BE2C (cell line): ENCODE measurements around the gene DEPDC5.
"Not testable (repeated sequence)": the region's sequence is repeated elsewhere in the genome, so short reads cannot be mapped to it uniquely, and the experiment has no call there.

ENCODE experiments used
- DNase-seq: peaks from one replicate; pipeline ENCODE4 v3.0.0-alpha.2; 2020
- H3K27me3 ChIP-seq: fragments of 250-450 bp; sonication (Bioruptor Pico); 2 replicates; pipeline ENCODE4 v1.5.1; 2020; ENCODE audit warnings: mild to moderate bottlenecking
- H3K36me3 ChIP-seq: fragments of 250-450 bp; sonication (Bioruptor Pico); 2 replicates; pipeline ENCODE4 v1.5.1; 2020; ENCODE audit warnings: mild to moderate bottlenecking
- H3K4me1 ChIP-seq: fragments of 250-450 bp; sonication (Bioruptor Pico); 2 replicates; pipeline ENCODE4 v1.5.1; 2020
- H3K4me3 ChIP-seq: 2 replicates; pipeline ENCODE4 v1.5.1; 2011; ENCODE audit warnings: low read depth, low read length
- H3K9me3 ChIP-seq: fragments of 250-450 bp; sonication (Bioruptor Pico); 2 replicates; pipeline ENCODE4 v1.5.1; 2020
- TF ChIP-seq, protein P1 (sequence below): IDR thresholded peaks from 2 replicates; pipeline ENCODE4 v1.5.1; 2012; ENCODE audit warnings: mild to moderate bottlenecking, low read depth, low read length

Gene DEPDC5

DNA sequence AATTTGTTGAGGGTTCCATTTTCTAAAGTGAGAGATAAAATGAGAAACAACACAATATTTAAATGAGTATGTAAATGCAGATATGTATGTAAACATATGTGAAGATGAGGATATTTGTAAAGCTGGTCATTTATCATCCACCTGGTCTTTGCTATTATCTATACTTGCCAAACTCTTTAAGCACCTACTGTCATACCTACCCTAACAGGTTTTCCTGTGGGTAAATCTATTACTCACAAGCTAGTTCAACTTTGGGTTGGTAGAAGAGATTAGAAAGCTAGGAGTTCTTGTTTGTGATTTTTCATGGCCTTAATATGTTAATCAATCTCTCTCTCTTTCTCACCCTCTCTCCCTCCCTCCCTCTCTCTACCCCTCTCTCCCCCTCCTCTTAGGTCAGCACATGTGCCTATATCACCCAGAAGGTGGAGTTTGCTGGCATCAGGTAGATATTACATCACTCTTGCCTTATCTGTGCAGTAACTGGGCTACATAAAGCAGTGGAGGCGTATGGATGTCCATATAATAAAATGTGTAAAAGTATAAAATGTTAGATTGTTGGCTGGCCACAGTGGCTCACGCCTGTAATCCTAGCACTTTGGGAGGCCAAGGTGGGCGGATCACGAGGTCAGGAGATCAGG, 14.7 kb downstream of the DEPDC5 start:
- TF ChIP-seq, protein P1, sequence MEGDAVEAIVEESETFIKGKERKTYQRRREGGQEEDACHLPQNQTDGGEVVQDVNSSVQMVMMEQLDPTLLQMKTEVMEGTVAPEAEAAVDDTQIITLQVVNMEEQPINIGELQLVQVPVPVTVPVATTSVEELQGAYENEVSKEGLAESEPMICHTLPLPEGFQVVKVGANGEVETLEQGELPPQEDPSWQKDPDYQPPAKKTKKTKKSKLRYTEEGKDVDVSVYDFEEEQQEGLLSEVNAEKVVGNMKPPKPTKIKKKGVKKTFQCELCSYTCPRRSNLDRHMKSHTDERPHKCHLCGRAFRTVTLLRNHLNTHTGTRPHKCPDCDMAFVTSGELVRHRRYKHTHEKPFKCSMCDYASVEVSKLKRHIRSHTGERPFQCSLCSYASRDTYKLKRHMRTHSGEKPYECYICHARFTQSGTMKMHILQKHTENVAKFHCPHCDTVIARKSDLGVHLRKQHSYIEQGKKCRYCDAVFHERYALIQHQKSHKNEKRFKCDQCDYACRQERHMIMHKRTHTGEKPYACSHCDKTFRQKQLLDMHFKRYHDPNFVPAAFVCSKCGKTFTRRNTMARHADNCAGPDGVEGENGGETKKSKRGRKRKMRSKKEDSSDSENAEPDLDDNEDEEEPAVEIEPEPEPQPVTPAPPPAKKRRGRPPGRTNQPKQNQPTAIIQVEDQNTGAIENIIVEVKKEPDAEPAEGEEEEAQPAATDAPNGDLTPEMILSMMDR: no peak
- H3K36me3 ChIP-seq: peaks cover 24% of the 10 kb centered on the region

DNA sequence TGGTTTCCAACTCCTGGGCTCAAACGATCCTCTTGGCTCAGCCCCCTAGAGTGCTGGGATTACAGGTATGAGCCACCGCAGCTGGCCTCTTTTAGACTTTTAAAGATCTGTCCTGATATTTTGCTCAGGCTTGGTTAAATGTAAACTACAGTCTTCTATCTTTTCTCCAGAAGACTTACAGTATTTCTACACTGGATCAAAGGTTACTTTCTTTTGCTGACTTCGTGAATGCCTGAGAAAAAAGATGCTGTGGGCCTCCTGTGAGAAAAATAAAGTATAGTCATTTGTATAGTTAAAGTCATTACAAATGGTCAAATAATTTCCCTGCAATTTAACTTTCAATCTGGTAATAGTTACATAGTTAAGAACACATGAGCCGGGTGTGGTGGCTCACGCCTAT, 19.6 kb downstream of the DEPDC5 start:
- no peak for DNase-seq
- Histone ChIP-seq H3K9me3 (no peaks in the 10 kb centered on the region), H3K36me3 (peaks cover 11% of the 10 kb centered on the region), H3K27me3 (no peaks in the 10 kb centered on the region), H3K4me1 (no peaks in the 10 kb centered on the region), H3K4me3 (no peak overlapping the region)
- TF ChIP-seq, protein P1: no peak

More for the DNA sequence above, 14.7 kb downstream of the DEPDC5 start:
- Histone ChIP-seq H3K9me3 (no peaks in the 10 kb centered on the region), H3K4me3 (no peak overlapping the region), H3K4me1 (no peaks in the 10 kb centered on the region), H3K27me3 (no peaks in the 10 kb centered on the region)
- no peak for DNase-seq

DNA sequence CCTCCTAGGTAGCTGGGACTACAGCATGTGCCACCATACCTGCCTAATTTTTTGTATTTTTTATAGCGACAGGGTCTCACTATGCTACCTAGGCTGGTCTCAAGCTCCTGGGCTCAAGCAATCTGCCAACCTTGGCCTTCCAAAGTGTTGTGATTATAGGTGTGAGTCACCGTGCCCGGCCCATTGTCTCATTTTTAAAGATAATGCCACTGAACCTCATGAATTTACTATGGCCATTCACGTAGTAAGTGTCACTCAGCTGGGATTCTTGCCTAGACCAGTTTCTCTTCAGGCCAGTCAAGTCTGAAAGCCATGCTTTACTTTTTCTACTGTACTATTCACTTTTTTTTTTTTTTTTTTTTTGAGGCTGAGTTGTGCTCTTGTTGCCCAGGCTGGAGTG, 22.4 kb downstream of the DEPDC5 start:
- TF ChIP-seq, protein P1: no peak
- Histone ChIP-seq H3K36me3 (peaks cover 19% of the 10 kb centered on the region), H3K4me3 (no peak overlapping the region), H3K9me3 (no peaks in the 10 kb centered on the region), H3K4me1 (no peaks in the 10 kb centered on the region), H3K27me3 (no peaks in the 10 kb centered on the region)
- DNase-seq: no peak

DNA sequence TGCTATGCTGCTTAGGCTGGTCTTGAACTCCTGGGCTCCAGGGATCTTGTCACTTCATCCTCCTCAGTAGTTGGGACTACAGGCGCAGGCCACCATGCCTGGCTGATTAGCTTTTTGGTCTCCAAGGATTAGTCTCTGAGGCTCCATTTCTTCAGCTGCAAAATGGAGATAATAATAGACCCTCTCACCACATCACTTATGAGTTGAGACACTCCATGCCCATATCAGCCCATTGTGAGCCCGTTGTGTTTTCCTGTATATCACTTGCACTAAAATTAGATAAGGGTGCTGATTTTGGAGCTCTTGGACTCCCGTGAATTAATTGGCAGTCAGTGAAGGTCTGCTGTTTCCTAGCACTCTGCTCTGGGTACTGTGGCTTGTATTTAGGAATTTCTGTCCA, 36.0 kb downstream of the DEPDC5 start:
- Histone ChIP-seq H3K9me3 (no peaks in the 10 kb centered on the region), H3K4me3 (no peak overlapping the region), H3K27me3 (no peaks in the 10 kb centered on the region), H3K36me3 (no peaks in the 10 kb centered on the region; the same call in 1 of the 2 replicates), H3K4me1 (no peaks in the 10 kb centered on the region)
- TF ChIP-seq, protein P1: no peak
- no peak for DNase-seq

DNA sequence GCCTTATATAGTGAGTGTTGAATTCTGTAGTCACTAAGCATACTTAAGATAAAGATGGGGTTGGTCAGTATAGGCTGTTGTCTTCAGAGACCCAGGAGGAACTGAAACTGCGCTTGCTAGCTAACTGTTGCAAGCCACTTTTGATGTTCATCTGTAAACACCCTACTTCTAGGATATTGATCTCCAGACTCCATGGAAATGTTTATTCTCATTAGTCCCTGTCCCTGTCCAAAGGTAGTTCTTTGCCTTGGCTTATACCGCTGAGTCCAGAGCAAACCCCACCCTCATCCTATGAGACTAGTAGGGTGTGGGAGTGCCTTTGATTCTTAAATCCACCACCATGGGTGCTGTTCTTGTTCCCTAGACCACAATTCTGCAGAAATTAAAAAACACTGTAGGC, 36.4 kb downstream of the DEPDC5 start:
- H3K4me3 ChIP-seq: no peak overlapping the region
- H3K4me1 ChIP-seq: no peaks in the 10 kb centered on the region
- TF ChIP-seq, protein P1: no peak
- DNase-seq: no peak
- H3K9me3 ChIP-seq: no peaks in the 10 kb centered on the region
- H3K27me3 ChIP-seq: no peaks in the 10 kb centered on the region
- H3K36me3 ChIP-seq: no peaks in the 10 kb centered on the region; the same call in 1 of the 2 replicates

DNA sequence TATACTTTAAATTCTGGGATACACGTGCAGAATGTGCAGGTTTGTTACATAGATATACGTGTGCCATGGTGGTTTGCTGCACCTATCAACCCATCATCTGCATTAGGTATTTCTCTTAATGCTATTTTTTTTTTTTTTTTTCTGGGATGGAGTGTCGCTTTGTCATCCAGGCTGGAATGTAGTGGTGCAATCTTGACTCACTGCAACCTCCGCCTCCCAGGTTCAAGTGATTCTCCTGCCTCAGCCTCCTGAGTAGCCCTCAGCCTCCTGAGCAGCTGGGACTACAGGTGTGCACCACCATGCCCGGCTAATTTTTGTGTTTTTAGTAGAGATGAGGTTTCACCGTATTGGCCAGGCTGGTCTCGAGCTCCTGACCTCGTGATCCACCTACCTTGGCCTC, 45.5 kb downstream of the DEPDC5 start:
- not testable (repeated sequence) for H3K27me3 ChIP-seq, DNase-seq, H3K4me1 ChIP-seq, H3K9me3 ChIP-seq, H3K4me3 ChIP-seq
- peaks cover 11% of the 10 kb centered on the region for H3K36me3 ChIP-seq
